GM18498 (cell line): ENCODE measurements around the gene PDE9A.

Experiments
- ATAC-seq: cut with Tn5 transposase; IDR thresholded peaks from one replicate; pipeline ENCODE4 v1.9.1; 2021; ENCODE audit warnings: mild to moderate bottlenecking, moderate library complexity; ENCODE audit not compliant: unreplicated experiment

PDE9A gene

DNA sequence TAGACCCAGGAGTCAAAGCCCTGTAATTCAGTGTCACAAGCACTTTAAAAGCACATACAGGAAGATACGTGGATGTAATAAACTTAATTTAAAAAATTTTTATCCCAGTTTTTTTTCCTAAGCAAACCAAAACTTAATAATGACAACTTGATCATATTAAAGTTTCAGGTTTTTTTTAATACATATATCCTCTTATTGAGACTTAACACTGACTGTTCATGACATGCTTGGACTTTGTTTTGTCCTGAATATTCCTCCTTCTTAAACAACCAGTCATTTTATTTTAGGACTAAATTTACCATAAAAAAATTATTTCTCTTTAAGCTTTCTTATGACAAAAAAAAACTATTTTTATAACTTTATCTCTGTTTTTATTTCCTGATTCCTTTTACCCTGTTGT lies 161.8 kb downstream of the PDE9A start:
- no peak for ATAC-seq

DNA sequence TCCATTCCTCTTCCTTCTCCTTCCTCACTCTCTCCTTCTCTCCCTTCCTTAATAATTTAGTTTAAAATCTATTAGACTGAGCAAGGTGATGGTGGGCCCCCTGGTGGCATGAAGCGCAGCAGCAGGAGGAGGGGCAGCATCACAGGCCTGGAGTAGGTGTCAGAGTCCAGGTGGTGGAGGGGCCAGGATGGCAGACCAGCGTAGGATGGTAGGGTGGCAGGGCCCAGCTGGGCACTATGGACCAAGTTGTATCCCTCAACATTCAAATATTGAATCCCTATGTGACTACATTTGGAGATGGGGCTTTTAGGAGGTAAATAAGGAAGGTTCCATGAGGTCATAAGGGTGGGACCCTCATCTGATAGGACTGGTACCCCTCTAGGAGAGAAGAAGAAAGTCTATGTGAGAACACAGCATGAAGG lies 164.9 kb downstream of the PDE9A start:
- no peak for ATAC-seq

DNA sequence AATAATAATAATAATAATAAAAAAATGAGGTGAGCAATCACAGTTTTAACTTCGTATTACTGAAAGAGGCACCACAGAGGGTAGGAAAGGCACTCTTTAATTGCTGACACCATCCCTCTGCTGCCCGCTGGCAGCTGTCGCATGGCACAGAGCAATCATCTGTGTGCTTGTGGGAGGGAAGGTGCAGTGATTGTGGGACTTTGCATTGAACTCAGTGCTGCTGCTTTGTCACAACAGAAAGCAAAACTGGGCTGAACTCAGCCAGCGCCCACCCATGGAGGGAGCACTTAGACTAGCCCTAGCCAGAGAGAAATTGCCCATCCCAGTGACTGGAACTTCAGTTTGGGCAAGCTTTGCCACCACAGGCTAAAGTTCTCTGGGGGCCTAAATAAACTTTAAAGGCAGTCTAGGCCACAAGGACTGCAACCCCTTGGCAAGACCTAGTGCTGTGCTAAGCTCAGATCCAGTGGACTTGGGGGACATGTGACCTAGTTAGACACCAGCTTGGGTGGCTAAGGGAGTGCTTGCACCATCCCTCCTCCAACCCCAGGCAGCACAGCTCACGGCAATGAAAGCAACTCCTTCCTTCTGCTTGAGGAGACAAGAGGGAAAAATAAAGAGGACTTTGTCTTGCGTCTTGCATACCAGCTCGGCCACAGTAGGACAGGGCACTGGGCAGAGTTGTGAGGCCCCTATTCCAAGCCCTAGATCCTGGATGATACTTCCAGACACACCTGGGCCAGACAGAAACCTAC lies 166.6 kb downstream of the PDE9A start:
- ATAC-seq = no peak

DNA sequence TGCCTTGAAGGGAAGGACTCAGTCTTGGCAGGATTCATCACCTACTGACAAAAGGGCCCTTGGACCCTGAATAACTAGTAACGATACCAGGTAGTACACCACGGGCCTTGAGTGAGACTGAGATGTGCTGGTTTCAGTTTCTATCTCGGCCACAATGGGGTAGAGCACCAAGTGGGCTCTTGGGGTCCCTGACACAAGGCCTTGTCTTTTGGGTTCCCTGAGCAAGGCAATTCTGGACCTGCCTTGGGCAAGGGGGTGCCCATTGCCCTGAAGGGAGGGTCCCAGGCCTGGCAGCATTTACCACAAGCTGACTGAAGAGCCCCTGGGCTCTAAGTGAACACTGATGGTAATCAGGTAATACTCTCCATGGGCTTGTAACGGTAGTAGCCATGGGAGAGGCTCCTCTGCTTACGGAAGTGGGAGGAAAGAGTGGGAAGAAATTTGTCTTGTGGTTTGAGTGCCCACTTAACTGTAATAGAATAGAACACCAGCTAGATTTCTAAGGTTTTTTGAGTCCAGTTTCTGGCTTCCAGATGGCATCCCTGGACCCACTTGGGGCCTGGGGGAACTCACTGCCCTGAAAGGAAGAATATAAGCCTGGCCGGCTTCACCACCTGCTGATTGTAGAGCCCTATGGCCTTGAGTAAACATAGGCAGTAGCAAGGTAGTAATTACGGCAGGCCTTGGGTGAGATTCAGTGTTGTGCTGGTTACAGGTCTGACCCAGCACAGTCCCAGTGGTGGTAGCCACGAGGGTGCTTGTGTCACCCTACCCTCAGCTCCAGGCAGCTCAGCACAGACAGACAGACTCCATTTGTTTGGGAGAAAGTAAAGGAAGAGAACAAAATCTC lies 167.4 kb downstream of the PDE9A start:
- no peak for ATAC-seq
